Parathyroid adenoma (tissue), 2 donors: ENCODE measurements around the gene XAF1.
"Not testable (repeated sequence)": the region's sequence is repeated elsewhere in the genome, so short reads cannot be mapped to it uniquely, and the experiment has no call there.

Source experiments
- H2AFZ ChIP-seq: fragments of 300-600 bp; sonication (generic); one replicate; pipeline ENCODE4 v1.7.0; 2017; ENCODE audit warnings: antibody characterized with exemption, mild to moderate bottlenecking
- H3K27ac ChIP-seq: fragments of 300-600 bp; sonication (generic); one replicate; pipeline ENCODE4 v1.7.0; 2017
- H3K27me3 ChIP-seq: fragments of 300-600 bp; sonication (generic); one replicate; pipeline ENCODE4 v1.7.0; 2017; ENCODE audit warnings: low read length; ENCODE audit not compliant: control insufficient read depth, insufficient read depth
- H3K36me3 ChIP-seq: fragments of 300-600 bp; sonication (generic); one replicate; pipeline ENCODE4 v1.7.0; 2017; ENCODE audit warnings: low read length; ENCODE audit not compliant: control insufficient read depth, insufficient read depth
- H3K4me1 ChIP-seq: fragments of 300-600 bp; sonication (generic); one replicate; pipeline ENCODE4 v1.7.0; 2017; ENCODE audit warnings: control low read depth
- H3K4me2 ChIP-seq: fragments of 300-600 bp; sonication (generic); one replicate; pipeline ENCODE4 v1.7.0; 2017; ENCODE audit warnings: low read length
- H3K4me3 ChIP-seq: fragments of 300-600 bp; sonication (generic); one replicate; pipeline ENCODE4 v1.7.0; 2017; ENCODE audit warnings: low read depth, low read length
- H3K79me2 ChIP-seq: fragments of 300-600 bp; sonication (generic); one replicate; pipeline ENCODE4 v1.7.0; 2017; ENCODE audit warnings: control low read depth
- H3K9ac ChIP-seq: fragments of 300-600 bp; sonication (generic); one replicate; pipeline ENCODE4 v1.7.0; 2017; ENCODE audit warnings: mild to moderate bottlenecking
- H3K9me3 ChIP-seq: fragments of 300-600 bp; sonication (generic); one replicate; pipeline ENCODE4 v1.7.0; 2017; ENCODE audit warnings: low read length; ENCODE audit not compliant: control insufficient read depth
- TF ChIP-seq, protein P1 (sequence below): fragments of 300-600 bp; sonication (generic); IDR thresholded peaks from one replicate; pipeline ENCODE4 v1.7.0; 2017; ENCODE audit warnings: antibody characterized with exemption, mild to moderate bottlenecking
- donor health status: primary hyperparathyroidism.

XAF1 gene

DNA sequence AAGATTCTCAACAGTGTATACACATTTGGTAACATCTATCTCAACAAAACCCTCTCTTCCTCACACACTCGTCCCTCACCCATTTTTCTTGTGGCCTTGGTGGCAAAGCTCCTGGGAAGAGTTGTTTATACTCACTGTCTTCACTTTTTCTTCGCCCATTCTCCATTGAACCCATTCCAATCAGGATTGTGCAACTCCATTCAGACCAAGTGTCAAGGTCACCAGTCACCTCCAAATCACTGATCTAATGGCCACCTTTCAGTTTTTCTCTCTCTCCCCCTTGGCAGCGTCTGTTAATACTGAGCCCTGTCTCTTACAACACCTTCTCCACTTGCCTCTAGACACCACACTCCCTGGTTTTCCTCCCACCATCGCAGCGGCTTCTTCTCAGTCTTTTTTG, 34.1 kb upstream of the XAF1 start:
- Histone ChIP-seq H3K9ac (no peak overlapping the region), H3K4me2 (no peak overlapping the region), H3K79me2 (no peaks in the 10 kb centered on the region), H3K27ac (no peak overlapping the region), H3K4me1 (no peaks in the 10 kb centered on the region), H3K4me3 (no peak overlapping the region), H3K9me3 (no peaks in the 10 kb centered on the region), H2AFZ (no peak overlapping the region), H3K27me3 (no peaks in the 10 kb centered on the region), H3K36me3 (no peaks in the 10 kb centered on the region)
- TF ChIP-seq, protein P1, sequence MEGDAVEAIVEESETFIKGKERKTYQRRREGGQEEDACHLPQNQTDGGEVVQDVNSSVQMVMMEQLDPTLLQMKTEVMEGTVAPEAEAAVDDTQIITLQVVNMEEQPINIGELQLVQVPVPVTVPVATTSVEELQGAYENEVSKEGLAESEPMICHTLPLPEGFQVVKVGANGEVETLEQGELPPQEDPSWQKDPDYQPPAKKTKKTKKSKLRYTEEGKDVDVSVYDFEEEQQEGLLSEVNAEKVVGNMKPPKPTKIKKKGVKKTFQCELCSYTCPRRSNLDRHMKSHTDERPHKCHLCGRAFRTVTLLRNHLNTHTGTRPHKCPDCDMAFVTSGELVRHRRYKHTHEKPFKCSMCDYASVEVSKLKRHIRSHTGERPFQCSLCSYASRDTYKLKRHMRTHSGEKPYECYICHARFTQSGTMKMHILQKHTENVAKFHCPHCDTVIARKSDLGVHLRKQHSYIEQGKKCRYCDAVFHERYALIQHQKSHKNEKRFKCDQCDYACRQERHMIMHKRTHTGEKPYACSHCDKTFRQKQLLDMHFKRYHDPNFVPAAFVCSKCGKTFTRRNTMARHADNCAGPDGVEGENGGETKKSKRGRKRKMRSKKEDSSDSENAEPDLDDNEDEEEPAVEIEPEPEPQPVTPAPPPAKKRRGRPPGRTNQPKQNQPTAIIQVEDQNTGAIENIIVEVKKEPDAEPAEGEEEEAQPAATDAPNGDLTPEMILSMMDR = no peak

DNA sequence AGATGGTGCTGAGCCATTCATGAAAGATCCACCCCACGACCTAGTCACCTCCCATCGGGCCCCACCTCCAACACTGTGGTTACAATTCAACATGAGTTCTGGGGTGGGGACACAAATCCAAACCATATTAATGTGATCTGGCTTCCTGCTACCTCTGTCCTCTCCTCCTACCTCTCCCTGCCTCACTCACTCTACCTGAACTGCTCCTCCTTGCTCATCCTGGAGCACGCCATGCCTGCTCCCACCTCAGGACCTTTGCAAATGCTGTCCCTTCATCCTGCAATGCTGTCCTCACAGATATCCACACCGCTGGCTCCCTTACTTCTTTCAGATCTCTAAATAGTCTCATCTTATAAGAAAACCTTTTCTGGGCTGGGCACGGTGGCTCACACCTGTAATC, 31.8 kb upstream of the XAF1 start:
- Histone ChIP-seq H3K27me3 (no peaks in the 10 kb centered on the region), H3K4me3 (no peak overlapping the region), H3K9ac (no peak overlapping the region), H3K79me2 (no peaks in the 10 kb centered on the region), H3K36me3 (no peaks in the 10 kb centered on the region), H3K4me1 (no peaks in the 10 kb centered on the region), H3K4me2 (no peak overlapping the region), H2AFZ (no peak overlapping the region), H3K9me3 (no peaks in the 10 kb centered on the region), H3K27ac (no peak overlapping the region)
- TF ChIP-seq, protein P1 = no peak

DNA sequence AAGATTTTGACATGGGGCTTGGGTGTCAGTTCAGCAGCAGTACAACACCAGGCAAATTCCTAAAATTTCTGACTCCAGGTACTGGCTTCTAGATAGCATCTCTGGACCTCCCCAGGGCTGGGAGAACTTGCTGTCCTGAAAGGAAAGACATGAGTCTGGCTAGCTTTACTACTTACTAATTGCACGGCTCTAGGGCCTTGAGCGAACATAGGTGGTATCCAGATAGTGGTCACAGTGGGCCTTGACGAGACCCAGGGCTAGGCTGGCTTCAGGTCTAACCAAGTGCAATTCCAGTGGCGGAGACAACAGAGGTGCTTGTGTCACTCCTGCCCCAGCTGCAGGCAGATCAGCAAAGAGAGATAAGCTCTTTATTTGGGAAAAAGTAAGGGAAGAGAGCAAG, 26.3 kb upstream of the XAF1 start:
- H3K27ac ChIP-seq = no peak overlapping the region
- H3K9me3 ChIP-seq = no peaks in the 10 kb centered on the region

DNA sequence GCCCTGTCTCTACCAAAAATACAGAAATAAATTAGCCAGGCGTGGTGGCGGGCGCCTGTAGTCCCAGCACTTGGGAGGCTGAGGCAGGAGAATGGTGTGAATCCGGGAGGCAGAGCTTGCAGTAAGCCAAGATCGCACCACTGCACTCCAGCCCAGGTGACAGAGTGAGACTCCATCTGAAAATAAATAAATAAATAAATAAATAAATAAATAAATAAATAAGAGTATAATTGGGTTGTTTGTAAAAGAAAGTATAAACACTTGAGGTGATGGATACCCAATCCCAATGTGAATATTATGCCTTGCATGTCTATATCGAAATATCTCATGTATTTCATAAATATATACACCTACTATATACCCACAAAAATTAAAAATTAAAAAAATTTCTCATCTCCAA, 9.2 kb upstream of the XAF1 start:
- H2AFZ ChIP-seq, H3K79me2 ChIP-seq, H3K27ac ChIP-seq, H3K4me3 ChIP-seq, H3K4me2 ChIP-seq, H3K4me1 ChIP-seq, H3K27me3 ChIP-seq, H3K9me3 ChIP-seq, H3K9ac ChIP-seq, H3K36me3 ChIP-seq: not testable (repeated sequence)

More for the DNA sequence above, 26.3 kb upstream of the XAF1 start:
- Histone ChIP-seq H3K27me3 (no peaks in the 10 kb centered on the region), H2AFZ (no peak overlapping the region), H3K4me1 (no peaks in the 10 kb centered on the region), H3K36me3 (no peaks in the 10 kb centered on the region), H3K9ac (no peak overlapping the region), H3K4me2 (no peak overlapping the region), H3K79me2 (no peaks in the 10 kb centered on the region), H3K4me3 (no peak overlapping the region)
- TF ChIP-seq, protein P1 = no peak

DNA sequence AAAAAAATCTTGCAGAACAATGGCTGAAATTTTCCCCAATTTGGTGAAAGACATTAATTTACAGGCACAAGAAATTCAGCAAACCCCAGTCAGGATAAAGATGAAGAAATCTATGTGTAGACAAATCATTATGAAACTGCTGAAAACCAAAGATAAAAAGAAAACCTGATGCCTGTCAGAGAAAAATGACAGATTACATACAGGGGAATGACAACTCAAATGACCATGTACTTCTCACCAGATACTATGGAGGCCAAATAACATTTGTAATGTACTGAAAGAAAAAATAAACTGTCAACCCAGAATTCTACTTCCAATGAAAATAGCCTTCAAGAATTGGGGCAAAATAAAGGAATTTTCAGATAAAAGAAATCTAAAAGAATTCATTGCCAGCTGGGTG, 7.2 kb upstream of the XAF1 start:
- Histone ChIP-seq H3K4me3 (no peak overlapping the region), H3K79me2 (no peaks in the 10 kb centered on the region), H2AFZ (no peak overlapping the region), H3K9me3 (no peaks in the 10 kb centered on the region), H3K4me1 (no peaks in the 10 kb centered on the region), H3K27me3 (no peaks in the 10 kb centered on the region), H3K4me2 (no peak overlapping the region), H3K36me3 (no peaks in the 10 kb centered on the region), H3K9ac (no peak overlapping the region), H3K27ac (no peak overlapping the region)
- TF ChIP-seq, protein P1 = no peak
